Eye (tissue), 1 donor: ENCODE results near the gene RYR1.
"Not testable (repeated sequence)": the region's sequence is repeated elsewhere in the genome, so short reads cannot be mapped to it uniquely, and the experiment has no call there.

Experiments
- DNase-seq: peaks from one replicate; pipeline ENCODE4 v3.0.0-alpha.2; 2015

The RYR1 gene

DNA sequence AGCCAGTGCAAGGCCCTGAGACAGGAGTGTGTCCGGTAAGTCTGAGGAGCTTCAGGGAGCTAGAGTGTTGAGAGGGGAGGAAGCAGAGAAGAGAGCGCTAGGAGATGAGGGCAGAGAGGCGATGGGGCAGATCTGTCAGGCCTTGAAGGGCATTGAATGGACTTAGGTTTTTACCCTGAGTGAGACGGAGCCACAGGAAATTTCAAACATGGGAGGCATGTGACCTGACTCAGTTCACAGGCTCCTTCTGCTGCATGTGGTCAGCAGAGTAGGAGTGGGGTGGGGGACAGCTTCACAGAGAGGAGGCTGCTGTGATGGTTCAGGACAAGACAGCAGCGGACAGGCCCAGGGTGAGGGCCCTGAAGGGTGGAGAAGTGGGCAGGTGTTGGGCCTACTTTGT lies 33.1 kb upstream of the RYR1 start:
- no peak for DNase-seq

DNA sequence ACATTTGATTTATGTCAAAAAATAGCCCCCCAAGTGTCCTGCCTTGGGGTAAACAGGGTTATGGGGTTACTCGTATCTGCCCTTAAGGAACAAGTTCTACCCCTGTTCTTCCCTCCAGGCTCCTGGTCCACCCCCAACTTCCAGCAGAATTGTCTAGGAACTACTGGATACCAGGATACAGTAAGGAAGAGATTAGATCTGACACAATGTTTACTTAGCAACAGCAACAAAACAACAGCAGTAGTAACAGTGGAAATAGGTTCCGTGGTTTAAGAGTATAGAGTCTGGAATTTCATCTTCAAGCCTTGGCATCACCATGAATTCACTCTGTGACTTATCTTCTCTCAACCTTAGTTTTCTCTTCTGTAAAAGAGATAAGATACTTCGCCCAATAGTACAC lies 32.3 kb upstream of the RYR1 start:
- no peak for DNase-seq

DNA sequence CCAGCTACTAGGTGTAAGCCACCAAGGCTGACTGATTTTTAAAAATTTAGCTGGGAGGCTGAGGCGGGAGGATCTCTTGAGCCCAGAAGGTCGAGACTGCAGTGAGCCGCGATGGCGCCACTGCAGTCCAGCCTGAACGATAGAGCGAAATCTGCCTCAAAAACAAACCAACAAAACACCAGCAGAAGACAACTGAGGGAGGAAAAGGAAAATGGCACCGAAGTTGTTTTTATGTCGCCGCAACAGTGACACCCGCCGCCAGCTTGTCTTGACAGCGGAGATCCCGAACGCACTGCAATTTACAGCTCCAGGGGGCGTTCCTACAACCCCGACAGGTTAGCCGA lies 30.9 kb upstream of the RYR1 start:
- no peak for DNase-seq

DNA sequence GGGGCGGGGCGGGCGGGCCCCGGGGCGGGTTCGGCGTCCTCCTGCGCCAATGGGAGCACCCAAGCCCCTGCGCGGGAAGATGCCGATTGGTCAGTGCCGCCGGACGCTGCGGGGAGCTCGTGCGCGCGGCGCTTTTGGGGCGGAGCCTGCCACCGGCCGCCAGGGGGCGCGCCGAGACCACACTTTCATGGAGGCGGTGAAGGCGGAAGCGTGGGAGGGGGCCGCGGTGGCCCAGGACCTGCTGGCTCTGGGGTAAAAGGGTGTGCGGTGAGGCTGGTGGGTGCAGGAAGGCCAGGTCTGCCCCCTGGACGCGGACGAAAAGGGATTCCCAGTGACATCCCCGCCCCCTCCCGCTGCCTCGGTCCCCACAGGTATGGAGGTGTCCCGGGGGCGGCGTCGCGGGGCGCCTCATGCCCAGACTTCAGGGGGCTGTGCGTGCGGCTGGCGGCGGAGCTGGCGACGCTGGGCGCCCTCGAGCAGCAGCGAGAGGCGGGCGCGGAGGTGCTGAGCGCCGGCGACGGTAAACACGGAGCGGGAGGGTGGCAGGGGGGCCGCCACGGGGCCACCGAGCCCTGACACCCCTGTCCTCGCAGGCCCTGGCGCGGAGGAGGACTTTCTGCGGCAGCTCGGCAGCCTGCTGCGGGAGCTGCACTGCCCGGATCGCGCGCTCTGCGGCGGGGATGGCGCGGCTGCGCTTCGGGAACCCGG lies 30.4 kb upstream of the RYR1 start, which contains the start of gene FAM98C:
Gene FAM98C, plus strand, starts transcription at position 127 of the 708 bp plus-strand sequence. Its CDS starts 61 bp downstream, at position 188.
- peak; percentile 99 for DNase-seq

DNA sequence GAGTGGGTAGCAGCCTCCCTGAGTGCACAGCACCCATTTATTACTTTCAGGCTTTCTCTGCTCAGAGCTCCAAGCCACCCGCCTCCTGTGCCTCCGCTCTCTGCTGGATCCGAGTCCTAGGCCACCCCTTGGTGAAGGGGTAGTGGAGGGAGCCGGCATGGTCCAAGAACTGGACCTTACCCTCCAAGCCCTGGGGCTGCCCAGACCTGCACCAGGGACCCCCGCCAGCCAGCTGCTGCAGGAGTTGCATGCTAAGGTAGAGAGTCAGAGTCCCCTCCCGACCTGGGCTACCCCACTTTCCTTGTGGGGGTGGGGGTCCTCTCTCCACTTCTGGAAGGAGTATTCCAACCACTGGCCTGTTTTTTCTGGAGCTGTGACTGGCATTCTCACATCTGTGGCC lies 28.6 kb upstream of the RYR1 start:
- DNase-seq: no peak

DNA sequence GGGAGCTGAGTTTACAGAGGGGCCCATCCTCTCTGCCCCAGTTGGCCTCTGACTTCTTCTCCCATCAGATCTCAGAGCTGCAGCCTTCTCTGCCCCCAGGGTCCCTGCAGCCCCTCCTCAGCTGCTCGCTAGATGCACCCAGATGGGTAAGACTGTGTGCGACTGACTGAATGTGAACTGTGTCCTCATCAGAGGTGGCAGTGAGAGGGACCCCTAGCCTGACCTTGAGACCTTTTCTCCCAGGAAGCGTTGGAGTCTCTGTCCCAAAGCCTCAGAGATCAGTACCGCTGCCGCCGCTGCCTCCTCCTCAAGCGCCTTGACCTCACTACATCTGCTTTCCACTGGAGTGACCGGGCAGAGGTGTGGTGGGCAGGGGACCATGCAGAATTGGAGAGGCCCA lies 28.2 kb upstream of the RYR1 start:
- no peak for DNase-seq

DNA sequence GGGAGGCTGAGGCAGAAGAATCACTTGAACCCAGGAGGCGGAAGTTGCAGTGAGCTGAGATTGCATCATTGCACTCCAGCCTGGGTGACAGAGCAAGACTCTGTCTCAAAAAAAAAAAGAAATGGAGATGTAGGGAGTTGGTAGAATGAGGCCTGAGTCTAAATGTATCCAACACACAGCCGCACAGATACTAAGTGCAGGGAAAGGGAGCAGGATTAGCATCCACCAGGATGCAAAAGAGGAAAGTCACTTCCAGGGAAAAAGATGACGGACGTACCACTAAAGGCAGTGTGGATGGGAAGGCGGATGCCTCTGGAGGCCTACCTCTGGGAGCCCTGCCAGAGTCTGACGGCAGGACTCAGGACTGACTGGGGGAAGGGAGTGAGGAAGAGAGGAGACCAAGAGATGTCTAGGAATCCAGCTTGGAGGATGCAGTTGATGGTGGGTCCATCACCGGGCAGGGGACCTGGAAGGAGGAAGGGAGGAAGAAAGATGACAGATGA lies 23.8 kb upstream of the RYR1 start:
- DNase-seq: no peak

DNA sequence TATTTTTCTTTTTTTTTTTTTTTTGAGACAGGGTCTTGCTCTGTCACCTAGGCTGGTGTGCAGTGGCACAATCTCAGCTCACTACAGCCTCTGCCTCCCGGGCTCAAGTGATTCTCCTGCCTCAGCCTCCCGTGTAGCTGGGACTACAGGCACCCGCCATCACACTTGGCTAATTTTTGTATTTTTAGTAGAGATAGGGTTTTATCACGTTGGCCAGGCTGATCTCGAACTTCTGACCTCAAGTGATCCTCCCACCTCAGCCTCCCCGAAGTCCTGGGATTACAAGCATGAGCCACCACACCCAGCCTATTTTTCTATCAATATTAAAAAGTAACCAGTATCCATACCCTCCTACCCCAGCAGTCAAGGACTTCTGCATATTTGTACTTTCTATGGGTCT lies 23.1 kb upstream of the RYR1 start:
- not testable (repeated sequence) for DNase-seq

DNA sequence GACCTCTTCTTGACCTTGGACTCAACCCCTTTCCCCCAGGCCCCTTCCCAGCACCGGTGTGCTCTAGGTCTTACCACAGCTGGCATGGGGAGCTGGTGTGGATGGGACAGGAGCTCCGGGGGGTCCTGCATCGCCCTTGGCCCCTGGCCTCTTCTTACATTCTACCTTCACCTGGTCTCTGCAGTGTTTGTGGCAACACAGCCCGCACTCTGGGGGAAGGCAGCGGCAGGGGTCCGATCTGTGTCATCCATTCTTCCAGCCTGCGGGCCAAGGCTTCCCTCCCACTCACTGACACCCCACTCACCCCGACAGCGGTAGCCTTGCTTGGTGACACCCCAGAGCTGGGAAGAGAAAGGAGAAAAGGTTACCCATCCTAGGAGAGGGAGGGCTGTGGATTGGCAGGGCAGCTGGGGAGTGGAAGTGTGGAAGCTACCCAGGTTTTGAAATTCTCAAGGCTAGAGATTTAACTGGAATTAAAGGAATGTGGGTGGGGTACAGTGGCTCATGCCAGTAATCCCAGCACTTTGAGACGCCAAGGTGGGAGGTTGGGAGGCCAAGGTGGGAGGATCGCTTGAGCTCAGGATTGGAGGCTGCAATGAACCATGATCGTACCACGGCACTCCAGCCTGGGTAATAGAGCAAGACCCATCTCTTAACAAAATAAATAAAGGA lies 22.3 kb upstream of the RYR1 start:
- DNase-seq: no peak

DNA sequence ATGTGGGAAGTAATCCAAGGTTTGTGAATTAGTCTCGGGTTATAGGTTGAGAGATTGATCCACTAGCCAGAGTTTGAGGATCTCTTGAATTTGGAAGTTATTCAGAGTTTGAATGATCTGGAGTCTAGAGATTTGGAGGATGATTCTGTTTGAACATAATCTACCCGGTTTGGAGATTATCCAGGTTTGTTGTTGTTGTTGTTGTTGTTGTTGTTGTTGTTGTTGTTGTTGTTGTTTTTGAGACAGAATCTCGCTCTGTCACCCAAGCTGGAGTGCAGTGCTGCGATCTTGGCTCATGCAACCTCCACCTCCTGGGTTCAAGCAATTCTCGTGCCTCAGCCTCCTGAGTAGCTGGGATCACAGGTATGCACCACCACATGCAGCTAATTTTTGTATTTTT lies 21.6 kb upstream of the RYR1 start:
- DNase-seq: not testable (repeated sequence)

DNA sequence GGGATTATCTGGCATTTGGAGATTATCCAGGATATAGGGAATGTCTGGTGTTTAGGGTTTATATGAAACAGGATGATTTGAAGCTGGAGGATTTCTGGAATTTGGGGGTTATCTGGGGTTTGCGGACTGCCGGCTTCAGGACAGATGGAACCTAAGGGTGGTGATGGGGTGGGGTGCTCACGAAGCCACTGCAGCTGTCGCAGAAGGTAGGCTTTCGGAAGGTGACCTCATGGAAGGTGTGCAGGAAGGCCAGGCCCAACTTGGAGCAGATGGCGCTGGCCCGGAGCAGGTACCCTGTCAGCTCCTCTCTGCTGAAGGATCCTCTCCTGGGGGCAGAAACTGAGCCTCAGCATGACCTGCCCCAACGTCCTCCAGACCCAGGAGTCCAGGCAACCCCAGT lies 21.0 kb upstream of the RYR1 start:
- no peak for DNase-seq

DNA sequence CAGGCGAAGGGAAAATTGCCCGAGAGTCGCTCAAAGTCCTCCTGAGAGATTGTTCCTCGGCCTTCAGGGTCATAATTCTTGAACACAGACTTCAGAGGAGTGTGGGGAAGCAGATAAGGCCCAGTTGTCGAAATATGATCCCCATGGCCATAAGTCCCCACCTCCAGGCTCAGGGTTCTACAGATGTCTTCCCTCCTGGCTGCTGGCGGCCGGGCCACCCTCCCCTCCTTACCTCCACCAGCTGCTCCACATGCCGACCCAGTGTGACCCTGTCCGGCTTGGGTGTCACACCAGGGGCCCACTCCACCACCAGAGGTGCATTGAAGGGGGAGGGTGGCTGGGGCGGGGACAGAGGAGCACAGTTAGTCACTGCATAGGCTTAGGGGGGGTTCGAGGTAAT lies 20.5 kb upstream of the RYR1 start:
- no peak for DNase-seq

DNA sequence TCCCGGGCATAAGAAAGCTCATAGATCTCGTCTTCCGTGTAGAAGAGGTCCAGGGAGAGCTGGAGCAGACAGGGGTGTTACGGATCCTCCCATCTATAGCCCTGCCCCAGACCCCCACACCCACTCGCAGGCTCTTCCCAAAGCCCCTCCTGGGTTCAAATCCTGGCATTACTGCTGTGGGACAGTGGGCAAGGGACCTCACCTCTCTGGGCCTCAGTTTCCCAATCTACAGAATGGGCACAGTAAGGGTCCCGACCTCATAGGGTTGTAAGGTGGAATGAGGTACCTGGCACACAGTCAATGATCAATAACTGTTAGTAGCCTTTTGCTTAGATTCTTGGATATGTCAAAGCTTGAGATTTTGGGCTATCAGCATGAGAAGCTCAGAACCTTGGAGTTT lies 20.1 kb upstream of the RYR1 start:
- DNase-seq: no peak

DNA sequence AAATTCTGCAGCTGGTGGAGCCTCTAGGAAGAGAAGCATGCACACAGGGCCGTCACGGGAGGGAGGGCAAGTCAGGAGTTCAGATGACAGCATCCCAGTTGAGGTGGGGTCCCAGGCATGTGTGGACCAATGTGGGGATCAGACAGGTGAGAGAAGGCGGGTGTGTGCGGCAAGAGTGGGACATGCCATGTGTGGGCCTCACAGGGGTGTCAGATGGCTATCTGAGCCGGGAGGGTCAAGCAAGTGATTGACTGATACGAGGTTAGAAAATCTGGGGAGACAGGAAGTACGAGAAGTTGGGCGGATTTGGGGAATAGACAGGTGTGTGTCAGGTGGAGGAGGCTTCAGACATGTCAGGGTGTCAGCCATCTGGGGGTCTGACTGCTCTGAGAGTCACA lies 16.3 kb upstream of the RYR1 start:
- no peak for DNase-seq

DNA sequence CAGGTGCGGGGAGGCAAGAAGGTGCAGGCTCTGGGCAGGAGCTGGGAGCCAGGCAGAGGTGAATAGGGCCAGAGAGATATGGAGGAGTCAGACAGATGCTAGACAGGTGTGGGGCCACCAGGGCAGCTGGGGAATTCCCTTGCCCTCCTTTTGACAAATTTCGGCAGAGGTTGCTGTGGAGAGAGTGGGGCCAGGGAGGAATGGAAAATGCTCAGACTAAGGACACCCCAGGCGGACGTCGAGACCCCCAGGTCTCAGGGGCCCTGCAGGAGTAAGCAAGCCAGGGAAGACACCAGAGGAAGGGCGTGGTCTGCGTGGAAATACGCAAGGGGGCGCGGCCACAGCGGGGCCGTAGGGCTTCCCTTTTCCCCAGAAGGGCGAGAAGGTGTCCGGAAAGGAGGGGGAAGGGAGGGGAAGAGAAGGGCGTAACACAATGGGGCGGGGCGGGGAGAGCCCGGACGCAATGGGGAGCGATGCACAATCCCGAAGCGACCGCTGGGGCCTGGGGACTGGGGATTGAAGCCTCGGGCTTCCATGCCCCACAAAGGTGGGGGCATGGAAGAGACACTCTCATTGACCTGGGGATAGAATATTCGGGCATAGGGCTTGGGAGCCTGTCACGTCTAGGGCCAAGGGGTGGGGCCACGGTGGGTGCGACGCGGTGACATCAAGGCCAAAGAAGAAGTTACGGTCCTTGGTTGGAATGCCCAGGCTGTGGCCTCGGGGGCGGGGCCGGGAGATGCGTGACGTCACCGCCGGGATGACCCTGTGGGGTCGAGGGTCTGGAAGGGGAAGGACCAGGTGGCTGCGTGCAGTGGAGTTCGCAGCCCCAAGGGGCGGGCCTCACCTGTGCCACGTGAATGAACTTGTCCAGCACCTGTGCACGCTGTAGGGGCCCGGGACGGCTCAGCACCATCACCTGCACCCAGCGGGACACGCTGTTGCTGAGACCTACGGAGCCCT lies 15.7 kb upstream of the RYR1 start:
- peak; percentile 62 for DNase-seq

DNA sequence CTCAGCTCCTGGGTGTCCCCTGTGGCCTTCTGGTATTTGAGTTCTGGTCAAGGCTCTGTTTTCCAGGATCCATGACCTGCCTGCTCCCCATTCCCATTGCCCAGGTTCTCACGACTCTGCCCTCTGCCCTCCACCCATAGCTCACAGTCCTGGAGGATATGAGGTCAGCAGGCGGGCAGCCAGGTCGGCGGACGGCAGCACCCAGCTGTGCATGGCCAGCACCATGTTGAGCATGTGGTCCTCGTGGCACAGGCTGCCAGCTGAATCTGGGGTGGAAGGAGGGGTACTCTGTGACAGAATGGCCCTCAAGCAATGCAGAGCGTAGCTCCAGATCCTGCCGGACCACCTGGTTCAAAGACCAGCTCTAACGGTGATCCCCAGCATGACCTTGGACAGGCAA lies 12.6 kb upstream of the RYR1 start:
- DNase-seq: no peak

DNA sequence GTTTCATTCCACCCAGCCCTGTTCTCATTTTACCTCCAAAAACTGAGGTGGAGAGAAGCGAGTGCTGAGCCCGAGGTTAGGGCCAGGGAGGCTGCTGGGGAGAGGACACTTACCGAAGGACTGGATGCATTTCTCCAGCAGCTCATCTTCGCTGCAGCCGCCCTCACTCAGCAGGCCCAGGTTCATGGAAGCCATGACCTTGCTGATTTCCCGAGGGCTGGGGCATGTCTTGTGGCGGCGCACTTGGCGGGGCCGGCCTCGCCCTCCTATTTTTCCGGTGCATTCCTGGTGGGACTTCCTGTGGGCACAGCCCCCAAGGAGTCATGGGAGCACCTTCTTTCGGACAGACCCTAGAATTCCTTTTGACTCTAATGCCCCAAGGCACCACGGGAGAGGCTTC lies 11.6 kb upstream of the RYR1 start:
- no peak for DNase-seq

DNA sequence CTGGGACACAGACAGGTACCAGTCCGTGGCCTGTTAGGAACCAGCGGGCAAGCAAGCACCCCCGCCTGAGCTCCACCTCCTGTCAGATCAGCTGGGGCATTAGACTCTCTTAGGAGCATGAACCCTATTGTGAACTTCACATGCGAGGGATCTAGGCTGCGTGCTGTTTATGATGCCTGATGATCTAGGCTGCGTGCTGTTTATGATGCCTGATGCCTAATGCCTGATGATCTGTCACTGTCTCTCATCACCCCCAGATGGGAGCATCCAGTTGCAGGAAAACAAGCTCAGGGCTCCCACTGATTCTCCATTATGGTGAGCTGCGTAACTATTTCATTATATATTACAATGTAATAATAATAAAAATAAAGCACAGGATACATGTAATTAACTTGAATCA lies 11.1 kb upstream of the RYR1 start:
- no peak for DNase-seq

DNA sequence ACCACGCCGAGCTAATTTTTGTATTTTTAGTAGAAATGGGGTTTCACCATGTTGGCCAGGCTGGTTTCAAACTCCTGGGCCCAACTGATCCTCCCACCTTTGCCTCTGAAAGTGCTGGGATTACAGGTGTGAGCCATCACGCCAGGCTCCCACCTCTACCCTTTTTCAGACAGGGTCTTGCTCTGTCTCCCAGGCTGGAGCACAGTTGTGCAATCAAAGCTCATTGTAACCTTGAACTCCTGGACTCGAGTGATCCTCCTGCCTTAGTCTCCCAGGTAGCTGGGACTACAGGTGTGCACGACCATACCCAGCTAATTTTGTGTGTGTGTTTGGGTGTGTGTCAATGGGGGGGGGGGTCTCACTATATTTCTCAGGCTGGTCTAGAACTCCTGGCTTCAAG lies 9.2 kb upstream of the RYR1 start:
- DNase-seq: no peak

DNA sequence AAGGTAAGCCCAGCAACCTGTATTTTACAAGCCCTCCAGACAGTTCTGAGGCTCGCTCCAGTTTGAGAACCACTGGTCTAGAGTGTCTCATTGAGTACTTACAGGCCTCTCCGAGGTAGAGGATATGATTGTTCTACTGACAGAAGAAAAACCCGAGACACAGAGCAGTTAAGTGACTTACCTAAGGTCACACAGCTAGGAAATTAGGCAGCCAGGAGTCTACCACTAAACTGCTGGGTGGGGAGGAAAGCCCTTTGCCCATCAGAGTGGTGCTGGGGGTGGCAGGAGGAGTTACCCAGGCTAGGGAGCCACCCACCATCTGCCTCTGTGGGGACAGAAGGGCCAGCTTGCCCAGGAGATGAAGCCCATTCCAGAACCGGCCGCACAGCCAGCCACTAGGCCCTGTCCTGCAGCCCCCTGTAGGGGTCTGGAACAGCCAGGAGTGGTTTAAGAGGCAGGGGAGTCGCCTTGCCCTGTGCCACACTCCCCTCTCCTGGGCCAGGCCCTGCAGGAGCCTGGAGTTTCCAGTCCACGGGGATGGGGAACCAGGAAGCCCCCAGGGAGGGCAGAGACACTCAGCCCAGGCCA lies 8.2 kb upstream of the RYR1 start:
- DNase-seq: no peak

DNA sequence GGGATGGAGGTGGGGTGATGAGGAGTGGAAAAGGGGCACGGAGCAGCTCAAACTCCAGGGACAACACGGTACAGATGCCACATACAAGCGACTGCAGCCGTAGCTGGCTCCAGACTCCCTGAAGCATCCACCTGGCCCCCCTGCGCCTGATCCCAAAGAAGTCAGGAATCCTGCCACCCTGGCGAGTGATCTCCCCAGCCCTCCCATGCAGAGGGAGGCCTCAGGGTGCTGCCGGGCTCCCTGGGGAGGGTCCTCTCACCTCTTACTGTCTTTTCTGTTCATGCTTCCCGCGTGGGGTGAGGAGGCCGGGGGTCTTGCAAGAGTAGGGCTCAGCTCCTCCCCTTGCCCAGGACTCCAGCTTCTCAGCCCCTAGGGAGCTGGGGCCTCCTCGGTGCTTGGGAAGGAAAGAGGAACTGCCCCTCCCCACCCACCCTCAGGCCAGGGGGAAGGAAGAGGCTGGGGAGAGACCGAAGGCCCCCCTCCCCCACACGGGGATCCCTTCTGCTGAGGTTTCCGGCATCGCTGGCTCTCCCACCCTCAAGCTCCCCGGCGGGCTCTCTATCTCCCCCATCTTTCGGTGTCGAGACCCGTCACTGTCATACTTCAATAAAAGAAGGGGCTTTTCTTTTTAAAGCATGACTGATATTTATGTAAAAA lies 7.6 kb upstream of the RYR1 start, which contains the start of gene RASGRP4:
Gene RASGRP4, minus strand, starts transcription at position 410 of the 657 bp plus-strand sequence. Its CDS starts 128 bp downstream, at position 282.
- DNase-seq: peak; percentile 17

DNA sequence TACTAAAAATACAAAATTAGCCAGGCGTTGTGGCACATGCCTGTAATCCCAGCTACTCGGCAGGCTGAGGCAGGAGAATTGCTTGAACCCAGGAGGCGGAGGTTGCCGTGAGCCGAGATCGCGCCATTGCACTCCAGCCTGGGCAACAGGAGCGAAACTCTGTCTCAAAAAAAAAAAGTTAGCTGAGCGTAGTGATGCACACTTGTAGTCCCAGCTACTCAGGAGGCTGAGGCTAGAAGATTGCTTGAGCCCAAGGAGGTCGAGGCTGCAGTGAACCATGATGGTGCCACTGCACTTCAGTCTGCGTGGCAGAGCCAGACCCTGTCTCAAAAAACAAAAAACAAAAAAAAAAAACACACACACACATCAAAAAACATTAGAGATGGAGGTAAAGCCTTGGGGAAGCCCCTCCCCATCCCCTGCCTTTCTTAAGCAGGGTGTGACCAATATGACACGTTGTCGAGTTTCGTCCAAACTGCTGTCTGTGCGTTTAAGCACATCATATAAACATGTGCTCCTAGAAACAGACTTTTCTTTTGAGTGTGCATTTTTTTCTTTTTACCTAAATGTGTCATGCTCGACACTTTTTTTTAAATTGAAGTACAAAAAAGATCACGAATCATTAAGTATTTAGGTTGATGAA lies 6.3 kb upstream of the RYR1 start:
- DNase-seq: not testable (repeated sequence)
